Panc1 (cell line): ENCODE data around the gene PLIN5.

Experiments
- CTCF ChIP-seq: fragments of 450-650 bp; IDR thresholded peaks from 2 replicates; pipeline ENCODE4 v1.5.1; 2017; ENCODE audit warnings: mild to moderate bottlenecking
- POLR2AphosphoS5 ChIP-seq: IDR thresholded peaks from 2 replicates; pipeline ENCODE4 v1.6.1; 2012; ENCODE audit warnings: mild to moderate bottlenecking, low read depth, low read length, moderate library complexity
- REST ChIP-seq, 2 experiments: IDR thresholded peaks; 2 replicates each; pipeline ENCODE4 v1.6.1; 2011 to 2012; ENCODE audit warnings: low read depth in 2 of 2, control low read depth in 1 of 2, low read length in 1 of 2, mild to moderate bottlenecking in 1 of 2, moderate library complexity in 1 of 2; ENCODE audit not compliant: insufficient read depth in 1 of 2
- SIN3A ChIP-seq: IDR thresholded peaks from 2 replicates; pipeline ENCODE4 v1.6.1; 2012; ENCODE audit warnings: low read depth, mild to moderate bottlenecking, low read length, moderate library complexity, borderline replicate concordance; ENCODE audit not compliant: insufficient read depth
- TCF7L2 ChIP-seq: IDR thresholded peaks from 2 replicates; pipeline ENCODE4 v1.6.1; 2011; ENCODE audit warnings: mild to moderate bottlenecking, low read depth, low read length, inconsistent platforms

- TF ChIP-seq CTCF = no peak
- TF ChIP-seq POLR2AphosphoS5 = no peak
- TF ChIP-seq REST (IDR thresholded peaks at IDR 0.05; ENCODE audit: insufficient read depth in 1 of 2, low read depth in 2 of 2, low read length in 1 of 2) = no peak
- no peak for TF ChIP-seq TCF7L2
- no peak for TF ChIP-seq SIN3A
These were observed 43.7 kb upstream of the PLIN5 start for GRCh38 chr19:4578552-4579248.
